GM21619 (cell line): Measurements from ENCODE around the gene CLSTN1.
A peak's percentile ranks its signal among the peaks of the same experiment; 100 is the strongest.
"Not testable (repeated sequence)": the region's sequence is repeated elsewhere in the genome, so short reads cannot be mapped to it uniquely, and the experiment has no call there.

ENCODE experiments used
- ATAC-seq: cut with Tn5 transposase; IDR thresholded peaks from one replicate; pipeline ENCODE4 v1.9.1; 2021; ENCODE audit not compliant: unreplicated experiment

The CLSTN1 gene

GRCh38 chr1:9717193-9718005 is 106.4 kb downstream of the CLSTN1 start:
- peak; percentile 53 for ATAC-seq

GRCh38 chr1:9716404-9717192 is 107.2 kb downstream of the CLSTN1 start:
- no peak for ATAC-seq

DNA sequence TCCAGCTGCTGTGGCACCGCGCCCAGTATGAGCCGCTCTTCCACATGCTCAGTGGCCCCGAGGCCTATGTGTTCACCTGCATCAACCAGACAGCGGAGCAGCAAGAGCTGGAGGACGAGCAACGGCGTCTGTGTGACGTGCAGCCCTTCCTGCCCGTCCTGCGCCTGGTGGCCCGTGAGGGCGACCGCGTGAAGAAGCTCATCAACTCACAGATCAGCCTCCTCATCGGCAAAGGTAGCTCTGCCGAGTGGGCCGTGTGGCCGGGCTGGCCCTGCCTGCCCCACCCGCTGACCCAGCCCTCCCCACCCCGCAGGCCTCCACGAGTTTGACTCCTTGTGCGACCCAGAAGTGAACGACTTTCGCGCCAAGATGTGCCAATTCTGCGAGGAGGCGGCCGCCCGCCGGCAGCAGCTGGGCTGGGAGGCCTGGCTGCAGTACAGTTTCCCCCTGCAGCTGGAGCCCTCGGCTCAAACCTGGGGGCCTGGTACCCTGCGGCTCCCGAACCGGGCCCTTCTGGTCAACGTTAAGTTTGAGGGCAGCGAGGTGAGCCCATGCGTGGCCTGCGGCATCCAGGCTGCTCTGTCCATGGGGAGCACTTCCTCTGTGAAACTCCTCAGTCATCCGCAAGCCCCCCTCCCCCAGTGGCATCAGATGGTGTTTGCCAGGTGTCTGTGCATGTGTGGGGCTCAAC is 108.1 kb downstream of the CLSTN1 start:
- no peak for ATAC-seq

DNA sequence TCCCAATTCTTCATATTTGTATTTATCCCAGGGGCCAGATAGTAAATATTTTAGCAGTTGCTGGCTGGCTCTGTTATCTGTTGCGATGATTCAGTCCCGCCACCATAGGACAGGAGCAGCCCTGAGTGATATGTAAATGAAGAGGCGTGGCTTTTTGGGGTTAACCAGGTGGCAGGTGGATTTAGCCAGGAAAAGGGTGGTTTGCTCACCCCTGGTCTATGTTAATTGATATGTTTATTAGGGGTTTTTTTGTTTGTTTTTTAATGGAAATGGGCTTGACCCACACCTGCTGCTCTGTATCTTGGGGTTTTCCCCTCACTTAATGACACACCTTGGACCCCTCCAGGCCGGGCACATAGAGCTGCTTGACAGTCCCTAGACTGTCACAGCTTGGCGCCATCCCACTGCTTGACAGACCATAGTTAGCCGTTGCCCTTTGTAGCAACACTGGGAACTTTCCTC is 109.5 kb downstream of the CLSTN1 start:
- ATAC-seq = no peak

- not testable (repeated sequence) for ATAC-seq
Observed at GRCh38 chr1:9712767-9713166, 111.0 kb downstream of the CLSTN1 start.

DNA sequence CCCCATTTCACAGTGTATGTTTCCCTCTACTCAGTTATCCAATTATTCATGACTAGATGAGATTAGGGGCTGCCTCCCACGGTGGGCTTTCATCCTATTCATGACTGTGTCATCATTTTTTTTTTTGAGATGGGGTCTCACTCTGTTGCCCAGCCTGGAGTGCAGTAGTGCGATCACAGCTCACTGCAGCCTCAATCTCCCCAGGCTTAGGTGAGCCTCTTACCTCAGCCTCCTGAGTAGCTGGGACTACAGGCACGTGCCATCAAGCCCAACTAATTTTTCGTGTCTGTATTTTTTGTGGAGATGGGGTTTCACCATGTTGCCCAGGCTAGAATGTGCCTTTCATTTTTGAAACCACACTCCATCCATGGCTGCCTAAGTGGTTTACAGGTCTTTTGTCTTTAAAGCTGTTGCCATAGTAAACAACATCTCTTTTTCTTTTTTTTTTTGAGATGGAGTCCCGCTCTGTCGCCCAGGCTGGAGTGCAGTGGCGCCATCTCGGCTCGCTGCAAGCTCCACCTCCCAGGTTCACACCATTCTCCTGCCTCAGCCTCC is 112.2 kb downstream of the CLSTN1 start:
- no peak for ATAC-seq

- no peak for ATAC-seq
Observed at GRCh38 chr1:9710037-9710436, 113.7 kb downstream of the CLSTN1 start.

DNA sequence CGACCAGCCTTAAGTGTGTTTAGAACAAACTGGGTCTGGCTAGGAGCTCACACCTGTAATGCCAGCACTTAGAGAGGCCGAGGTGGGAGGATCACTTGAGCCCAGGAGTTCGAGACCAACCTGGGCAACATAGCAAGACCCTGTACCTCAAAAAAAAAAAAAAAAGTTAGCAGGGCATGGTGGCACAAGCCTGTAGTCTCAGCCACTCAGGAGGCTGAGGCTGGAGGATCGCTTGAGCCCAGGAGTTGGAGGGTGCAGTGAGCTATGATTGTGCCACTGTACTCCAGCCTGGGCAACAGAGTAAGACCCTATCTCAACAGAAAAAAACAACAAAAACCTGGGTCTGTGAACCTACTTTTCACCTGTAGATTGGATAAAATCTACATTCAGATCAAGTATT is 117.6 kb downstream of the CLSTN1 start:
- no peak for ATAC-seq

- ATAC-seq = no peak
Observed at GRCh38 chr1:9705337-9706093, 118.2 kb downstream of the CLSTN1 start.

DNA sequence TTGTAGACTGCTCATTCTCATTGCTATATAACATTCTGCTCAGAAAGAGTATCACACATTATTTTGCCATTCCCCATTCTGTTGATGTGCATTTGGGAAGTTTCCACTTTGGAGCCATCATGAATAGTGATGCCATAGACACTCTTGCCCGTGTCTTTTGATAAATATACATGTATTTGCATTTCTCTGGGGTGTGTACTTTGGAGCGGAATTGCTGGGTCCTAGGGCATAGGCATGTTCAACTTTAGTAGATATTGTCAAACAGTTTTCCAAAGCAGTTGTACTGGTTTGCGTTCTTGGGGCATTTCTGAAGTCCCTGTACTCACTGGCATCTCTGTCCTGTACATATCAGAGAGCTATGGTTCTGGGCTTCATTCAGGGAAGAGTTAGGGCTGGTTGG is 120.1 kb downstream of the CLSTN1 start:
- no peak for ATAC-seq

DNA sequence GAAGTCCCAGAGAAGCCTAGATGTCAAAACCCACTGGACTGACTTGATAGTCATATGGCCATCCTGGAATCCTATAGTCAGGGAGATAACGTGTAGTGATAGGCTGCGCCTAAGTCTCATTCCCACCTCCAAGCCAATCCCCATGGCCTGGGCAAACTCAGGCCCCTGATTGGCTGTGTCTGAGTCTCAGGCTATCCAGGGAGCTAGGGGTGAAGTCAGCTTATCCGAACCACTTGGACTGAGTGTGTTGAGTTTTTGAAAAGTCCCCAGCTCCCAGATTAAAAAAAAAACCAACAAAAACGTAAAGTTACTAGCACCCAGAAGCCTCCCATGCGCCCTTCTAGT is 120.6 kb downstream of the CLSTN1 start:
- no peak for ATAC-seq

- no peak for ATAC-seq
Observed at GRCh38 chr1:9701665-9702064, 122.1 kb downstream of the CLSTN1 start.

DNA sequence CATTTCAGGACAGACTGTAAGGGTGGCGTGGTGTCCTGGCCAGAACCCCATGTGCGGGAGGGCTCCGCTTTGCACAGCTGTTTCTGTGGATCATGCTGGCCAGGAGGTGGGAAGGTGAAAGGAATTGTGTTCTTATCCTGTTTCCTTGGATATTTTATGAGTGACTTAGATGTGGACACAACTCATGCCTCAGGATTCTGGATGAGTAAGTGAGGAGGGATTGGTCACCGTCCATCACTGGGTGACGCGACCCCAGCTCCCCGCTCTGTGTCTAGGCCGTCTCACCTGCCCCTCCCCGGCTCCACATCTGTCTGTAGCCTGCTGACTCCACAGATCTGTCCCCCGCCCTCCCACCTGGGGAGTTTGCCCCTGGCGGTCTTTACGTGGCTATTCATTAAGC is 123.4 kb downstream of the CLSTN1 start:
- no peak for ATAC-seq

DNA sequence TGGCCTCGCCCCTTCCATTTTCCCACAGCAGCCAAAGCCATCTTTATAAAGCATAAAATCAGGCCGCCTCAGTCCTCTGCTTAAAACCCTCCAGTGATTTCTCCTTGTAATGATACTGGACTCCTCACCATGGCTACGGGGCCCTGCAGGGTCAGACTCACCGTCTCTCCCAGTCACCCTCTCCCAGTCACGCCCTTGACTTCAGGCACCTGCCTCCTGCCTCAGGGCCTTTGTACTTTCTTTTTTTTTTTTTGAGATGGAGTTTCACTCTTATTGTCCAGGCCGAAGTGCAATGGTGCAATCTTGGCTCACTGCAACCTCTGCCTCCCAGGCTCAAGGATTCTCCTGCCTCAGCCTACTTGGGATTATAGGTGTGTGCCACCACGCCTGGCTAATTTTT is 124.4 kb downstream of the CLSTN1 start:
- no peak for ATAC-seq

- ATAC-seq = no peak
Observed at GRCh38 chr1:9696793-9697192, 127.0 kb downstream of the CLSTN1 start.

- ATAC-seq = no peak
Observed at GRCh38 chr1:9691691-9692090, 132.1 kb downstream of the CLSTN1 start.

GRCh38 chr1:9691108-9691445 is 132.7 kb downstream of the CLSTN1 start:
- no peak for ATAC-seq

GRCh38 chr1:9690440-9691107 is 133.2 kb downstream of the CLSTN1 start:
- ATAC-seq = no peak

DNA sequence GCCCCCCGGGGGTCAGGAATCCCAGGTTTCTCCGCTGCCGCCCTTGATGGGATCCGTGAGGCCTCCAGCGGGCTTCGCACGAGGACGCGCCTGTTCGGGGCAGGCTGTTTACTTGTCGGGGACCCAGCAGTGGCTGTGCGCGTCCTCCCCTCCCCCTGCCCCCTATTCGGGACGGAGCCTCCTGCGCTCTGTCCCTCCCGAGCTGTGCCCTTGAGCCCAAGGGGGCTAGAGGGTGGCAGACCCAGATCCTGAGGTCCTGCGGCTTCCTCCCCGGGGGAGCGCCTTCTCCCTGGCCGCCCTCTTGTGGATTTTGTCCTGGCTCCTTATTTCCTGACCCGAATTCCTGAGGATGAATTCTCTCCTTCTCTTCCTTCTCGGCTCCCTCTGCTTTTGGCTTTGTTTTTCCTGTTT is 133.8 kb downstream of the CLSTN1 start:
- no peak for ATAC-seq

GRCh38 chr1:9689011-9689706 is 134.6 kb downstream of the CLSTN1 start:
- ATAC-seq = peak; percentile 46
